GM06990 (cell line): ENCODE results near the gene HNRNPAB.

ENCODE experiments used
- DNase-seq: peaks from one replicate; pipeline ENCODE4 v3.0.0-alpha.2; 2011; ENCODE audit not compliant: insufficient read length; ENCODE audit errors: extremely low read depth
- H3K27me3 ChIP-seq: replicated peaks from 2 replicates; pipeline ENCODE4 v1.6.0; 2011; ENCODE audit warnings: low read length; ENCODE audit not compliant: control insufficient read depth, insufficient read depth
- H3K36me3 ChIP-seq: 2 replicates; pipeline ENCODE4 v1.5.1; 2011; ENCODE audit warnings: low read length; ENCODE audit not compliant: control insufficient read depth, insufficient read depth
- H3K4me3 ChIP-seq: replicated peaks from 2 replicates; pipeline ENCODE4 v1.5.1; 2011; ENCODE audit warnings: low read depth, mild to moderate bottlenecking, control low read depth, low read length
- CTCF ChIP-seq: IDR thresholded peaks from 2 replicates; pipeline ENCODE4 v1.5.1; 2011; ENCODE audit warnings: low read length, control low read depth, mild to moderate bottlenecking, inconsistent platforms; ENCODE audit not compliant: insufficient read depth, poor library complexity, severe bottlenecking

Gene HNRNPAB

GRCh38 chr5:178235588-178235974 is 31.2 kb downstream of the HNRNPAB start:
- DNase-seq: no peak
- TF ChIP-seq CTCF: no peak
- no peaks in the 10 kb centered on the region for H3K27me3 ChIP-seq
- H3K36me3 ChIP-seq: peaks cover 3% of the 10 kb centered on the region
- H3K4me3 ChIP-seq: no peak overlapping the region

DNA sequence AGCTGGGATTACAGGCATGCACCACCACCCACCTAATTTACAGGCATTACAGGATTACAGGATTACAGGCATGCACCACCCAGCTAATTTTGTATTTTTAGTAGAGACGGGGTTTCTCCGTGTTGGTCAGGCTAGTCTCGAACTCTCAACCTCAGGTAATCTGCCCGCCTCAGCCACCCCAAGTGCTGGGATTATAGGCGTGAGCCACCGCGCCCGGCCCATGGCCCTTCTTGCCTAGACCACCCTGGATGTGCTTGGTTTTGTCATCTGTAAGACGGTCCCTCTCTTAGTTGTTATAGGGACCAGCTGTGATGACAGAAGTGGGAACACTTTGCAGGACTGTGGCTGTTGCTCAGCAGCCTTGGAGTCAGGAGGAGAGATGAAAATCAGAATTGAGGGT is 31.8 kb downstream of the HNRNPAB start:
- TF ChIP-seq CTCF: no peak
- Histone ChIP-seq H3K36me3 (peaks cover under 1% of the 10 kb centered on the region; the same call in 1 of the 2 replicates), H3K27me3 (no peaks in the 10 kb centered on the region), H3K4me3 (no peak overlapping the region)
- no peak for DNase-seq

- Histone ChIP-seq H3K27me3 (no peaks in the 10 kb centered on the region), H3K4me3 (no peak overlapping the region), H3K36me3 (no peaks in the 10 kb centered on the region)
- no peak for TF ChIP-seq CTCF
- DNase-seq: no peak
Observed at GRCh38 chr5:178236679-178237078, 32.3 kb downstream of the HNRNPAB start.

- Histone ChIP-seq H3K36me3 (no peaks in the 10 kb centered on the region), H3K27me3 (no peaks in the 10 kb centered on the region), H3K4me3 (no peak overlapping the region)
- no peak for DNase-seq
- no peak for TF ChIP-seq CTCF
Observed at GRCh38 chr5:178237431-178238312, 33.3 kb downstream of the HNRNPAB start.

DNA sequence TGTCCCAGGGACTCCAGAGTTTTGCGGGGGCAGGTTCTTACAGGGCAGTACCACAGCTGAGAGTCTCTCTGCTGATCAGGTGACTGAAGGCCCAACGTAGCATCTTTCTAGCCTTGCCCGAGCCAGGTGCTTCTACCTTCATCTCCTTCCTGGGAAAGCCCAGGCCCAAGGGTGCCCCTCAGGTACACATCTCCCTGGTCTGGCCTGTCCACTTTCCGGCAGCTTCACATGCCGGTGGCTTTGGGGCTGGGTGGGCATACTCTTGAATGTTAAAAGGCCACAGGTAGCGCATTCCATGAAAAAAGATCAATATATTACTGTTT is 33.9 kb downstream of the HNRNPAB start:
- no peak overlapping the region for H3K4me3 ChIP-seq
- no peak for DNase-seq
- no peaks in the 10 kb centered on the region for H3K27me3 ChIP-seq
- no peaks in the 10 kb centered on the region for H3K36me3 ChIP-seq
- TF ChIP-seq CTCF: no peak
